GM21526 (cell line): ENCODE measurements around the gene FHIT.
"Not testable (repeated sequence)": the region's sequence is repeated elsewhere in the genome, so short reads cannot be mapped to it uniquely, and the experiment has no call there.

Experiments used
- ATAC-seq: cut with Tn5 transposase; IDR thresholded peaks from one replicate; pipeline ENCODE4 v1.9.1; 2021; ENCODE audit warnings: moderate library complexity; ENCODE audit not compliant: unreplicated experiment, low FRiP score

The FHIT gene

GRCh38 chr3:59813148-59813538, 1438.1 kb downstream of the FHIT start:
- ATAC-seq: no peak

DNA sequence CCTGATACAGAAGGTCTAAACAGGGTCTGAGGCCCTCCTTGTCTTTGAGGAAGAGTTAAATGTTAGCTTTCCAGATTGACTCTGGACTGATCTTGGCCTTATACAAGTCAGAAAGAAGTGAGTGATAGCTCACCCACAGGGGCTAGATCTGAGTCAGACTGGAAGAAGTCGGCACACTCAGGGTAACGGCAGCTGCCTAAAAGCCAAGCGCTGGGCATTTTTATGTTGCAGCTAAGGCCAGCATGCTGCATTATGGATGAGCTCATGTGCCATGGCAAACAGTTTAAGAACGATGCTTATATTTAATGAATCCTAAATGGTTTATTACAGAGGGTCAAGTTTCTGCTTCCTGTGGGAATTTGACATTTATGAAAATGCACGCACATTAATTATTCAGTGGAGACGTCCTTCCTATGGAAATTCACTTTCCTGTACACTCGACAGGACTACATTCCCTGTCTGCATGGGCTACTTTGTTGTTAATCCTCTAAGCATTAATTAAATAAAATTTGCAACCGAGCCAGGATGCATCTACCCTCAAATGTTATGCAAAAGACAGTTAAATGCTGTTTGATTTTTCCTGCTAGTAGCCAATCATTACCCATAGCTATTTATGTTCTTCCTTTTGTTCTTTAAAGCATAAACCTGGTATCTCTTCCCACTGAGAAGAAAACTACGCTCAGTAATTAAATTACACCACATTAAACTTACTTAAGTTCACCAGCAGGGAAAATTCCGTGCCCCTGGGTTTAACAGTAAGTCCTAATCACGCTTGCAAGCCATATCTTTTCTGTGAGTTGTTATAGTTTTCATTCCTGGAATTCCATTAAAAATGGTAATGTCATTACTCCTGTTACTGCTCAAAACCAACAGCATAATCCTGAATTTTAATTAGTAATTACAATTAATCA, 1438.8 kb downstream of the FHIT start:
- no peak for ATAC-seq

DNA sequence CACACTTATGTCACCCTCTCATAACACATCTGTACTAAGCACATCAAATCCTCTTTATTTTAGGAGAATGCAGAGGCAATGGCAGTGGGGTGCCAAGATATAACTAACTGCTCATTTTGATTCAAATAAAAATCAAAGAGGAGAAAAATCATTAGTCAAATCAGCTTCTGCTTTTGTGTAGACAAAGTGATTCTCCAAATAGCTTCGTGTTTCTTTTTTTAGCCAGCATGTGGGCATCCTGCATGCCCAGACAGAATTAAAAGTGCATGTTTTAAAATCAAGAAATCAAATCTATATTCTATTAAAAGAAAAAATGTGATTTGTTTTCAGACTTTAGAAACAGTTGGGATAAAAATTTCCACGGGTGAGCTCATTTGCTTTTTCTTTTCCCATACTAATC, 1440.1 kb downstream of the FHIT start:
- no peak for ATAC-seq

DNA sequence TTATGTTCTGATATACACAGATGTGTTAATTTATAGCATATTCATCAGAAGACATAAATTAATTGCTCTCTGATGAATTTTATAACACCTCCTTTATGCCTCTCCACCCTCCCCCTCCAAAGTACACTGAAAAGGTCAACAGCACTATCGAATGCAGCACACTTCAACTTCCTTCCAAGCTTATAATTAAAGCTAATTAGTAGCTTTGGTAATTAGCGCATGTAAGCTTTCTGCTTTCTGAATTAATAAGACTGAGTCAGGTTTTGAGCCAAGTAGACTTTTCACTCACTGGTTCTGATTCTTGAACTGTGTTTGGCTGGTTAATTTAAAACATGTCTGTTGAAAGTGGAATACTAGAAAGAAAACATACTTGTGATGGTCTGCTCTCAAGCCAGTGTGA, 1440.6 kb downstream of the FHIT start:
- no peak for ATAC-seq

DNA sequence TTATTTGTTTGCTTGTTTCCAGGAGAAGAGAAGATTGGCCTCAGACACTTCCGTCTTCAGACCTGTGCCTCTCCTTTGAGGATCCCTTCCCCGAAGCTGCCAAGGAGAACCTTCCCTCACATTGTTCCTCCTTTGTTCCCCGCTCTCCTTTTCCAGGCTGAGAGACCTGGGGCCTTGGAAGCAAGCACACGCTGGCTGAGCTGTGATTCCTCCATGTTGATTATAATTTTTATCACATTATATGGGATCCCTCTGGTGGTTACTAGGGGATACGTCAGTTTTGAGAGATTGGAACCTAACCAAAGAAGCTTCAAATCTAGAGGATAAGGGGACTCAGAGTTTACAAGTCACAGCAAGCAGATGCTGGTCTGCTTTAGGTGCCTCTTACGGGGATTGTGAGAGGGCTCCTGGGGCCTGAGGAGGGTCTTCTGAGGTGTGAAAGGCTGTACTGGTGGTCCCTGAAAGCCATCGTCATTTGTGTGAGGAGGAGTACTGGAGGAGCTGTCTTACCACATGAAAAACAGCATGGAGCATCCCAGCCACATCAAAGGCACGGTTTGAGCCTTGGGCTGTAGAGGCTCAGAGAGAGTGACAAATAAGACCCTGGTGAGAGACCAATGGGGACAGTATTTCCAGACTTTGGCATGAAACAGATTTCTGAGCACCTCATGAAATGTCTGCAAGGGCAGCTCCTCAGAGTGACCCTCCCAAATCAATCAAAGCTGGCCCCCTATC, 1441.4 kb downstream of the FHIT start:
- no peak for ATAC-seq

DNA sequence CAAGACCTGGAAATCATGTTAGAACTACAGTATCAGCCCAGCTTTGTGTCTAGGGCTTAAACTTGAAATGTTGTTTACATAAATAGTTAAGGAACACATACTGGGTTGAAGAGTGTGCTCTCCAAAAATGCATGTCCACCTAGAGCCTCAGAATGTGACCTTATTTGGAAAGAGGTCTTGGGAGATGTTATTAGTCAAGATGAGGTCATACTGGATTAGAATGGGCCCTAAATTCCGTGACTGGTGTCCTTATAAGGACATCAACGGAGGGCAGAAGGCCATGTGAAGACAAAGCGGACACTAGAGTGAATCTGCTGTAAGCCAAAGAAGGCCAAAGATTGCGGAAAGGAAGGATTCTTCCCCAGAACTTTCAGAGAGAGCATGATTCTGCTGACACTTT, 1442.2 kb downstream of the FHIT start:
- no peak for ATAC-seq

DNA sequence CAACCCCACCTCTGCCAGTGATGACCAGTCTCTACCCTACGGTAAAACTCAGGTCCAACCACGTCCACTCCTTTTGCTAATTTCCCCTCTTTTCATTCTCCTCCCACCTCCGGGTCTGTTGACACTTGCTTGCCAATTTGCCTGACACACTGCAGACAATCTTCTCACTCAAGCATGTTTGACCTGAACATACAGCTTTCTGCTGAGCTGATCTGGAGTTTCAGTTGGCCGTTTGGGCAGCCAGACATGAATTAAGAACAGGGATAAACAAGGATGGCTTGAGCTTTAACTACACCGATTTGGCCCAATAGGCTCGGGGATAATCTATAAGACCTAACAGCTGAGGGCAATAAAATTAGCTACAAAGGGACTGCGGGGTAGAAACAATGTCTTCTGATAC, 1442.8 kb downstream of the FHIT start:
- no peak for ATAC-seq

DNA sequence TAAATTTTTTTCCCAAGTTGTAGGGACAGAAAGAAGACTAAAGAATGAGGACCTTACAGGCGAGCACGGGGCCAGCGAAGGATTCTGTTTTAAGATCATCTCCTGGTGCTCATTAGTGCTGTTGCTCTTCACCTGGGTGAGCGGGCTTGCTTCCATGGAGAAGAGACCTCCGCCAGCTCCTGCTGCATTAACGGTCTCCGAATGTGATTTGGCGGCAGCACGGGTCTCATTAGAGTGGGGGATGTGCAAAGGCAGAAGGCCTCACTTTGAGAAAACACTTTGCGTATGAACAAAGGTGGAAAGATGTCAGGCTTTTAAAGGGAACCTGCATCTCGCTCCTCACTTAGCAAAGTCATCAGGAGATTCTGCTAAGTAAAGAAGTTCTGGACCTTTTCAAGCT, 1448.0 kb downstream of the FHIT start:
- ATAC-seq: no peak

- ATAC-seq: not testable (repeated sequence)
Measured at GRCh38 chr3:59802453-59802852, 1448.8 kb downstream of the FHIT start.

DNA sequence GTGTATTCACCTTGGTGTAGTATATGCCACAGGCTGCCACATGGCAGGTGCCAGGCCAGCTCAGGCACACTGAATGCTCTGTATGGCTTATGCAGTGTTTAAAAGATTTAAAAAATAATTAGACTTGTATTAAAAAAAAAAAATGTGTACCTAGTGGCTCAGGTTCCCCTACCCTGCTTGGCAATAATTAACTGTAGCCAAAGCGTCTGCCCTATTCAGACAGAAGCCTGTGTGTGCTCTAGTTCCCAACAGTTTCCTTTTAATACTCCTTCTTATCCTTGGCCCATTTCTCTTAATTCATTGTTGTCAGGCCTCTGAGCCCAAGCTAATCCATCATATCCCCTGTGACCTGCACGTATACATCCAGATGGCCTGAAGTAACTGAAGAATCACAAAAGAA, 1449.2 kb downstream of the FHIT start:
- no peak for ATAC-seq

DNA sequence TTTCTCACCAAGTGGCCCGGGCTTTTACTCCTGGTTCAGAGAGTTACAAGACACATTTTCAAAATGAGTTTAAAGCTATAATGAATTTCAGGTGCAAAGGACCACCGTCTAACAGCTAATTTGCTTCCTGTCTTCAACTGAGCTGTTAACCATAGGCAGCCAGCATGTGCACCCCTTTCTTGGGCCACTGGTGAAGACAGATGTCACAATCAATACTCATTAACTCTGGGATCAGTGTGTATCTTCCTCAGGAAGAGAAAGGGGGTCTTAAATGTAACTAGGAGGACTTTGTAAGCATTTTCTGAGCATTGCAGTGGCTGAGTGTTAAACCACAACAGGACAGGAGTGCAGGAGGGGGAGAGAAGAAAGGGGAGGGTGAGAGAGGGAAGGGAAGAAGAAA, 1450.8 kb downstream of the FHIT start:
- ATAC-seq: no peak

DNA sequence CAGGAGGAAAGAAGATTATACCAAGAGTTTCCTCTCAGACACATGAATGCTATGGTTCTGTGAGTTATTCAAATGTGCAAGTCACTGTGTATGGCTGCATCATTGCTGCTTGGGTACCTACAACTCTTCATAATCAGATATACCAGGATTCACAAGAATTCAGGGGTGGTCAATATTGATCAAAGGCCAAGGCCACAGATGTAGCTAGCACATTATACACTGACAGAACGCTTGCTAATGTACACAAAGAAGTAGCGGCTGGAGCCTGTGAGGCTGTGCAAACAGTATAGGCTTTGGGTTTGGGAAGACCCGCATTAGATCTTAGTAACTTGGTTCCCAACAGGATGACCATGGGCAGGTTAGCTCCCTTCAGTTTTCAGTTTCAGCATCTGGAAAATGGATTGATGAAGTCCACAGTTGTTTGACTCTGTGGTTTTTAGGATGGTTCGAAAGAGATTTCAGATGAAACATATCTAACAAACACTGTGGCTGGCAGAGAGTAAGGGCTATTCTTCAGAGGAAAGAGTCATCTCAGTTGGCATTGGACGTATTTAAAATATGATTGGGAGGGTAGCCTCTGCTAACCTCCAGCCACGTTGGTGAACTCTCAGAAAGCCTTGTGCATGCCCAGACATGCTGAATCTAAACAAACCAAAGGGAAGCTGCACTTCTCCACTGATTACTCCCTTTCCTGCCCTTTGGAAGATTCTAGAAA, 1452.7 kb downstream of the FHIT start:
- ATAC-seq: no peak

GRCh38 chr3:59797533-59797932, 1453.7 kb downstream of the FHIT start:
- no peak for ATAC-seq

DNA sequence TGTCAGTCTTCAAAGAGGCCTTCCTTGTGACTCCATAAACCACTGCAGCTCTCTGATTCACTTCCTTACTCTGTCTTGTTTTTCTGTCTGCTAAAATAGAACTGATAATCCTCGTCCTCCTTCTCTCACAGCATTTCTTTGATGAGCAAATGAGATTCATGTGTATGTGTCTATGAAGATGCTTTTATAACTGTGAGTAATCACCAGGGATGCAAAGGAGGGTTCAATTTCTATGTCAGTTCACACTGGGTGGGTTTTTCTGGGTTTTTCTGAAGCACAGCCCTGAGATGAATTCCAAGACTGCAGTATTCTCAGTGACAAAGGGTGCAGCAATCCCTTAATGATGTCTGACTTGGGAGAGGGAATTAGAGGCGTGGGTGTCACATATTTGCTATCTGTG, 1454.8 kb downstream of the FHIT start:
- ATAC-seq: no peak

DNA sequence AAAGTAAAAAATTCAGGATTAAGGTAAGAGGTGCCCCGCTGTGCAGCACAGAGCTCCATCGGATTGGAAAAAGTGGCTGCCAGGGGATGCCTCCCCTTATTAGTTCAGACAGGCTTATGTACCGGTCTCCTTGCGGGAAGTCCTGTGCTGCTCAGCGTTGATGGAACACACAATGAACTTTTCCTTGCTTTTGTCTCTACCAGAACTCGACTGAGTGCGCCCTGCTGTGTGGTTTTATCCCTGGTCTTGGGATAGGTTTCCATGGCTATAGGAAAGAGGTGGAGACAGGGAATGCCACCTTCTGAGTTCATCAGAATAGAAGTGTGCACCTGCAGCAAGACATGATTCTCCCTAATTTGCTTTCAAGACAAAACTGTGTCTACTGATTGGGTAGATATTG, 1455.5 kb downstream of the FHIT start:
- no peak for ATAC-seq

- no peak for ATAC-seq
Measured at GRCh38 chr3:59793976-59794375, 1457.3 kb downstream of the FHIT start.

GRCh38 chr3:59791774-59792308, 1459.4 kb downstream of the FHIT start:
- no peak for ATAC-seq

GRCh38 chr3:59790241-59790640, 1461.0 kb downstream of the FHIT start:
- no peak for ATAC-seq

DNA sequence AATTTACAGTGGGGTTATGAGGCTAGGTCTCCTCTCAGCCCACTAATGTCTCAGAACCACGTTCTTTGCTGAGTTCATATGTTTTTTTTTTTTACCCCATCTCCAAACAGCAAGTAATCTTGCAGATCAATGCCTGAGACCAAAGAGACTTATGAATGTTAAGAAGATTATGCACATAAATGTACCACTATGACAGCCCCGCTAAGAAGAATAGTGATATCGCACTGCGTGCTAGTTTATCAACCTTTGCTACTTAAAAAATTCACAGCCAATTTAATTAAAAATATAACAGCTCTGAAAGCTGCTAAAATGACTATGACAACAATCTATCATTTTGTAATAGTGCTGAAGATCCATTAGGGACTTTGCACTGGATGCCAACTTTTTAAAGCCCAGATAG, 1462.5 kb downstream of the FHIT start:
- ATAC-seq: no peak

- ATAC-seq: no peak
Measured at GRCh38 chr3:59788133-59788532, 1463.1 kb downstream of the FHIT start.

GRCh38 chr3:59786374-59786773, 1464.9 kb downstream of the FHIT start:
- ATAC-seq: no peak
